HepG2 (cell line): ENCODE results near the gene HEY2. TPM values are rescaled to one million over a fixed set of nuclear protein-coding genes. Genes with fewer than 3 reads are reported as not detected.

Source experiments
- CEBPG ChIP-seq: IDR thresholded peaks from 2 replicates; pipeline ENCODE4 v1.6.1; 2016
- CENPT ChIP-seq: sonication (generic); formaldehyde crosslinking; IDR thresholded peaks from 2 replicates; pipeline ENCODE4 v1.8.0; 2022; ENCODE audit warnings: low read depth, mild to moderate bottlenecking, moderate library complexity, missing genetic modification reagents
- DNMT3B ChIP-seq: conservative IDR thresholded peaks from 2 replicates; pipeline ENCODE4 v1.6.1; 2016; ENCODE audit warnings: missing biosample characterization, control low read depth
- GLI4 ChIP-seq: sonication (generic); formaldehyde crosslinking; IDR thresholded peaks from 2 replicates; pipeline ENCODE4 v1.5.1; 2020; ENCODE audit warnings: missing genetic modification reagents, mild to moderate bottlenecking, moderate library complexity, borderline replicate concordance
- MAF1 ChIP-seq: sonication (generic); formaldehyde crosslinking; IDR thresholded peaks from 2 replicates; pipeline ENCODE4 v1.5.0; 2020; ENCODE audit warnings: missing genetic modification reagents, borderline replicate concordance
- MIER3 ChIP-seq: IDR thresholded peaks from 2 replicates; pipeline ENCODE4 v1.6.1; 2016; ENCODE audit warnings: missing compliant biosample characterization, borderline replicate concordance
- MXI1 ChIP-seq: IDR thresholded peaks from 3 replicates; pipeline ENCODE4 v1.6.1; 2012; ENCODE audit warnings: low read depth, low read length, inconsistent platforms, borderline replicate concordance
- NFYC ChIP-seq: IDR thresholded peaks from 2 replicates; pipeline ENCODE4 v1.6.1; 2016; ENCODE audit warnings: missing genetic modification reagents, missing compliant biosample characterization
- REPIN1 ChIP-seq: sonication (generic); formaldehyde crosslinking; IDR thresholded peaks from 2 replicates; pipeline ENCODE4 v1.8.0; 2022; ENCODE audit warnings: missing genetic modification reagents, low read depth, mild to moderate bottlenecking, borderline replicate concordance
- SP1 ChIP-seq, 2 experiments: fragments of 450-650 bp in 1 of 2; sonication (generic) in 1 of 2; formaldehyde crosslinking in 1 of 2; IDR thresholded peaks; 2 replicates each; pipeline versions ENCODE4 v1.4.0 to v1.6.1; 2016 to 2020; ENCODE audit warnings: missing genetic modification reagents in 1 of 2
- TOPORS ChIP-seq: sonication (generic); formaldehyde crosslinking; IDR thresholded peaks from 2 replicates; pipeline ENCODE4 v1.8.0; 2023; ENCODE audit warnings: mild to moderate bottlenecking, missing genetic modification reagents
- ZNF564 ChIP-seq: sonication (generic); formaldehyde crosslinking; IDR thresholded peaks from 2 replicates; pipeline ENCODE4 v1.8.1; 2023; ENCODE audit warnings: mild to moderate bottlenecking, missing genetic modification reagents
- polyA plus RNA-seq, 8 experiments: library from polyadenylated mRNA; depleted of rRNA in 3 of 8; stranded (reverse) in 7 of 8; unstranded in 1 of 8; fragments of >200 nt; fragmentation: Illumina TruSeq in 4 of 8; extraction: Trizol in 4 of 8; gene quantifications; 2 replicates each; pipeline versions ENCODE4 v1.2.1 to v1.2.3, GENCODE V29; 2011 to 2016; ENCODE audit warnings: low read depth in 4 of 8, missing spikeins in 1 of 8, mixed read lengths in 1 of 8; ENCODE audit not compliant: insufficient read depth in 1 of 8
- total RNA-seq, 5 experiments: library from RNA; depleted of rRNA; stranded (reverse); fragments of >200 nt; fragmentation: Illumina TruSeq; extraction: Trizol; gene quantifications; 2 replicates each; pipeline ENCODE4 v1.2.3, GENCODE V29; 2016; ENCODE audit warnings: low read depth in 1 of 5
- TF ChIP-seq, protein P1 (sequence below): sonication (generic); formaldehyde crosslinking; IDR thresholded peaks from 2 replicates; pipeline ENCODE4 v1.4.0; 2020; ENCODE audit warnings: missing genetic modification reagents
- TF ChIP-seq, protein P2 (sequence below): sonication (generic); formaldehyde crosslinking; IDR thresholded peaks from 2 replicates; pipeline ENCODE4 v1.4.0; 2020; ENCODE audit warnings: missing genetic modification reagents, borderline replicate concordance
- TF ChIP-seq, protein P3 (sequence below): sonication (generic); formaldehyde crosslinking; conservative IDR thresholded peaks from 2 replicates; pipeline ENCODE4 v1.4.0; 2020; ENCODE audit warnings: mild to moderate bottlenecking, missing genetic modification reagents, moderate library complexity
- TF ChIP-seq, protein P4 (sequence below): sonication (generic); formaldehyde crosslinking; IDR thresholded peaks from 2 replicates; pipeline ENCODE4 v1.9.0; 2021; ENCODE audit warnings: missing genetic modification reagents, borderline replicate concordance

HEY2 gene
- total and polyA plus RNA-seq, 2 of the 13 experiments (the other 11 are each of a cell fraction or from before 2014, with no cell fraction given): 0.04 TPM

DNA sequence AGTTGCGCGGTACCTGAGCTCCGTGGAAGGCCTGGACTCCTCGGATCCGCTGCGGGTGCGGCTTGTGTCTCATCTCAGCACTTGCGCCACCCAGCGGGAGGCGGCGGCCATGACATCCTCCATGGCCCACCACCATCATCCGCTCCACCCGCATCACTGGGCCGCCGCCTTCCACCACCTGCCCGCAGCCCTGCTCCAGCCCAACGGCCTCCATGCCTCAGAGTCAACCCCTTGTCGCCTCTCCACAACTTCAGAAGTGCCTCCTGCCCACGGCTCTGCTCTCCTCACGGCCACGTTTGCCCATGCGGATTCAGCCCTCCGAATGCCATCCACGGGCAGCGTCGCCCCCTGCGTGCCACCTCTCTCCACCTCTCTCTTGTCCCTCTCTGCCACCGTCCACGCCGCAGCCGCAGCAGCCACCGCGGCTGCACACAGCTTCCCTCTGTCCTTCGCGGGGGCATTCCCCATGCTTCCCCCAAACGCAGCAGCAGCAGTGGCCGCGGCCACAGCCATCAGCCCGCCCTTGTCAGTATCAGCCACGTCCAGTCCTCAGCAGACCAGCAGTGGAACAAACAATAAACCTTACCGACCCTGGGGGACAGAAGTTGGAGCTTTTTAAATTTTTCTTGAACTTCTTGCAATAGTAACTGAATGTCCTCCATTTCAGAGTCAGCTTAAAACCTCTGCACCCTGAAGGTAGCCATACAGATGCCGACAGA lies 9.9 kb downstream of the HEY2 start (continued):
- TF ChIP-seq, protein P1, sequence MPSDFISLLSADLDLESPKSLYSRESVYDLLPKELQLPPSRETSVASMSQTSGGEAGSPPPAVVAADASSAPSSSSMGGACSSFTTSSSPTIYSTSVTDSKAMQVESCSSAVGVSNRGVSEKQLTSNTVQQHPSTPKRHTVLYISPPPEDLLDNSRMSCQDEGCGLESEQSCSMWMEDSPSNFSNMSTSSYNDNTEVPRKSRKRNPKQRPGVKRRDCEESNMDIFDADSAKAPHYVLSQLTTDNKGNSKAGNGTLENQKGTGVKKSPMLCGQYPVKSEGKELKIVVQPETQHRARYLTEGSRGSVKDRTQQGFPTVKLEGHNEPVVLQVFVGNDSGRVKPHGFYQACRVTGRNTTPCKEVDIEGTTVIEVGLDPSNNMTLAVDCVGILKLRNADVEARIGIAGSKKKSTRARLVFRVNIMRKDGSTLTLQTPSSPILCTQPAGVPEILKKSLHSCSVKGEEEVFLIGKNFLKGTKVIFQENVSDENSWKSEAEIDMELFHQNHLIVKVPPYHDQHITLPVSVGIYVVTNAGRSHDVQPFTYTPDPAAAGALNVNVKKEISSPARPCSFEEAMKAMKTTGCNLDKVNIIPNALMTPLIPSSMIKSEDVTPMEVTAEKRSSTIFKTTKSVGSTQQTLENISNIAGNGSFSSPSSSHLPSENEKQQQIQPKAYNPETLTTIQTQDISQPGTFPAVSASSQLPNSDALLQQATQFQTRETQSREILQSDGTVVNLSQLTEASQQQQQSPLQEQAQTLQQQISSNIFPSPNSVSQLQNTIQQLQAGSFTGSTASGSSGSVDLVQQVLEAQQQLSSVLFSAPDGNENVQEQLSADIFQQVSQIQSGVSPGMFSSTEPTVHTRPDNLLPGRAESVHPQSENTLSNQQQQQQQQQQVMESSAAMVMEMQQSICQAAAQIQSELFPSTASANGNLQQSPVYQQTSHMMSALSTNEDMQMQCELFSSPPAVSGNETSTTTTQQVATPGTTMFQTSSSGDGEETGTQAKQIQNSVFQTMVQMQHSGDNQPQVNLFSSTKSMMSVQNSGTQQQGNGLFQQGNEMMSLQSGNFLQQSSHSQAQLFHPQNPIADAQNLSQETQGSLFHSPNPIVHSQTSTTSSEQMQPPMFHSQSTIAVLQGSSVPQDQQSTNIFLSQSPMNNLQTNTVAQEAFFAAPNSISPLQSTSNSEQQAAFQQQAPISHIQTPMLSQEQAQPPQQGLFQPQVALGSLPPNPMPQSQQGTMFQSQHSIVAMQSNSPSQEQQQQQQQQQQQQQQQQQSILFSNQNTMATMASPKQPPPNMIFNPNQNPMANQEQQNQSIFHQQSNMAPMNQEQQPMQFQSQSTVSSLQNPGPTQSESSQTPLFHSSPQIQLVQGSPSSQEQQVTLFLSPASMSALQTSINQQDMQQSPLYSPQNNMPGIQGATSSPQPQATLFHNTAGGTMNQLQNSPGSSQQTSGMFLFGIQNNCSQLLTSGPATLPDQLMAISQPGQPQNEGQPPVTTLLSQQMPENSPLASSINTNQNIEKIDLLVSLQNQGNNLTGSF (CRISPR knock-in tag): no peak
- TF ChIP-seq CEBPG (CRISPR knock-in tag) (no peak), ZNF564 (CRISPR knock-in tag) (no peak), TOPORS (no peak), GLI4 (CRISPR knock-in tag) (no peak), MIER3 (no peak), DNMT3B (no peak), REPIN1 (CRISPR knock-in tag) (no peak), CENPT (CRISPR knock-in tag) (no peak), NFYC (no peak), SP1 (IDR thresholded peaks at IDR 0.05) (no peak), SP1 (CRISPR knock-in tag; IDR thresholded peaks at IDR 0.05) (no peak), MXI1 (no peak), MAF1 (no peak)
- TF ChIP-seq, protein P2, sequence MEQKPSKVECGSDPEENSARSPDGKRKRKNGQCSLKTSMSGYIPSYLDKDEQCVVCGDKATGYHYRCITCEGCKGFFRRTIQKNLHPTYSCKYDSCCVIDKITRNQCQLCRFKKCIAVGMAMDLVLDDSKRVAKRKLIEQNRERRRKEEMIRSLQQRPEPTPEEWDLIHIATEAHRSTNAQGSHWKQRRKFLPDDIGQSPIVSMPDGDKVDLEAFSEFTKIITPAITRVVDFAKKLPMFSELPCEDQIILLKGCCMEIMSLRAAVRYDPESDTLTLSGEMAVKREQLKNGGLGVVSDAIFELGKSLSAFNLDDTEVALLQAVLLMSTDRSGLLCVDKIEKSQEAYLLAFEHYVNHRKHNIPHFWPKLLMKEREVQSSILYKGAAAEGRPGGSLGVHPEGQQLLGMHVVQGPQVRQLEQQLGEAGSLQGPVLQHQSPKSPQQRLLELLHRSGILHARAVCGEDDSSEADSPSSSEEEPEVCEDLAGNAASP (CRISPR knock-in tag): no peak
- TF ChIP-seq, protein P3, sequence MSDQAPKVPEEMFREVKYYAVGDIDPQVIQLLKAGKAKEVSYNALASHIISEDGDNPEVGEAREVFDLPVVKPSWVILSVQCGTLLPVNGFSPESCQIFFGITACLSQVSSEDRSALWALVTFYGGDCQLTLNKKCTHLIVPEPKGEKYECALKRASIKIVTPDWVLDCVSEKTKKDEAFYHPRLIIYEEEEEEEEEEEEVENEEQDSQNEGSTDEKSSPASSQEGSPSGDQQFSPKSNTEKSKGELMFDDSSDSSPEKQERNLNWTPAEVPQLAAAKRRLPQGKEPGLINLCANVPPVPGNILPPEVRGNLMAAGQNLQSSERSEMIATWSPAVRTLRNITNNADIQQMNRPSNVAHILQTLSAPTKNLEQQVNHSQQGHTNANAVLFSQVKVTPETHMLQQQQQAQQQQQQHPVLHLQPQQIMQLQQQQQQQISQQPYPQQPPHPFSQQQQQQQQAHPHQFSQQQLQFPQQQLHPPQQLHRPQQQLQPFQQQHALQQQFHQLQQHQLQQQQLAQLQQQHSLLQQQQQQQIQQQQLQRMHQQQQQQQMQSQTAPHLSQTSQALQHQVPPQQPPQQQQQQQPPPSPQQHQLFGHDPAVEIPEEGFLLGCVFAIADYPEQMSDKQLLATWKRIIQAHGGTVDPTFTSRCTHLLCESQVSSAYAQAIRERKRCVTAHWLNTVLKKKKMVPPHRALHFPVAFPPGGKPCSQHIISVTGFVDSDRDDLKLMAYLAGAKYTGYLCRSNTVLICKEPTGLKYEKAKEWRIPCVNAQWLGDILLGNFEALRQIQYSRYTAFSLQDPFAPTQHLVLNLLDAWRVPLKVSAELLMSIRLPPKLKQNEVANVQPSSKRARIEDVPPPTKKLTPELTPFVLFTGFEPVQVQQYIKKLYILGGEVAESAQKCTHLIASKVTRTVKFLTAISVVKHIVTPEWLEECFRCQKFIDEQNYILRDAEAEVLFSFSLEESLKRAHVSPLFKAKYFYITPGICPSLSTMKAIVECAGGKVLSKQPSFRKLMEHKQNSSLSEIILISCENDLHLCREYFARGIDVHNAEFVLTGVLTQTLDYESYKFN: no peak
- TF ChIP-seq, protein P4, sequence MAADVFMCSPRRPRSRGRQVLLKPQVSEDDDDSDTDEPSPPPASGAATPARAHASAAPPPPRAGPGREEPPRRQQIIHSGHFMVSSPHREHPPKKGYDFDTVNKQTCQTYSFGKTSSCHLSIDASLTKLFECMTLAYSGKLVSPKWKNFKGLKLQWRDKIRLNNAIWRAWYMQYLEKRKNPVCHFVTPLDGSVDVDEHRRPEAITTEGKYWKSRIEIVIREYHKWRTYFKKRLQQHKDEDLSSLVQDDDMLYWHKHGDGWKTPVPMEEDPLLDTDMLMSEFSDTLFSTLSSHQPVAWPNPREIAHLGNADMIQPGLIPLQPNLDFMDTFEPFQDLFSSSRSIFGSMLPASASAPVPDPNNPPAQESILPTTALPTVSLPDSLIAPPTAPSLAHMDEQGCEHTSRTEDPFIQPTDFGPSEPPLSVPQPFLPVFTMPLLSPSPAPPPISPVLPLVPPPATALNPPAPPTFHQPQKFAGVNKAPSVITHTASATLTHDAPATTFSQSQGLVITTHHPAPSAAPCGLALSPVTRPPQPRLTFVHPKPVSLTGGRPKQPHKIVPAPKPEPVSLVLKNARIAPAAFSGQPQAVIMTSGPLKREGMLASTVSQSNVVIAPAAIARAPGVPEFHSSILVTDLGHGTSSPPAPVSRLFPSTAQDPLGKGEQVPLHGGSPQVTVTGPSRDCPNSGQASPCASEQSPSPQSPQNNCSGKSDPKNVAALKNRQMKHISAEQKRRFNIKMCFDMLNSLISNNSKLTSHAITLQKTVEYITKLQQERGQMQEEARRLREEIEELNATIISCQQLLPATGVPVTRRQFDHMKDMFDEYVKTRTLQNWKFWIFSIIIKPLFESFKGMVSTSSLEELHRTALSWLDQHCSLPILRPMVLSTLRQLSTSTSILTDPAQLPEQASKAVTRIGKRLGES (CRISPR knock-in tag): no peak
